COR-L47 (cell line): Measurements from ENCODE around the gene ETV4.
A peak's percentile ranks its signal among the peaks of the same experiment; 100 is the strongest.

Source experiments
- DNase-seq: peaks from one replicate; lab custom pipeline; 2025; lab: John Stamatoyannopoulos, UW

The ETV4 gene

DNA sequence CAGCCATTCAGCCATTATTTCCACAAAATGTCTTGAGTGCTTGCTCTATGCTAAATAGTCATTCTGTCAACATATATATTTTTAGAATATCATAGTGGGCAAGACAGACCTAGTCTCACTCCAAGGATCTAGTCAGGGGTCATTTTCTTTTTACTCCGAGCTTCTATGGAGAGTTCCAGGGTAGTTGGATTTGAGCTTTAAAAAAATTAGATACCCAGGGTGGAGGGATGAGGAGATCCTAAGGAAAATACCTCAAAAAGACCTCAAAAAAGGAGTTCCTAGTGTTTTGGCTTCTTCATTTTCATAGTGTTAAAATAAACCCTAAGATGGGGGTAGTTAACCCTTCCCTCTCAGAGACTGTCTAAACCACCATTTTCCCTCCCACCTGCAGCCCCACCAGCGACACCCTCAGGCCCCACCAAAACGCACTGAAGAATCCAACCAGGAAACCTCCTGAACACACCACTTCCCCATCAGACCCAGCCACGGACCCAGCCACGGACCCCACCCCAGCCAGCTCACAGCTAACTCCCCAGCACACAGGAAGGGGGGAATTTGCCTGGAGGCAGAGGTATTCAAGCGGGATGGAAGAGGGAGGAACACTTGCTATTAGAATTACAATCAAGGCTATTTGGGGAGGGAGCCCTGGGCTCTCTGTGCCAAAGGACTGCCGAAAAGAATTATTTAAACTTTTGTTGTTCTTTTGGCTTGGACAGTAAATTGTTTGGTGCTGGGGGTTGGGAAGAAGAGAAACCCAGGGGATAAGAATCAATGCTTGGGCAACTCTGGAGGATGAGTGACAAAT lies 2.2 kb downstream of the ETV4 start:
- no peak for DNase-seq

DNA sequence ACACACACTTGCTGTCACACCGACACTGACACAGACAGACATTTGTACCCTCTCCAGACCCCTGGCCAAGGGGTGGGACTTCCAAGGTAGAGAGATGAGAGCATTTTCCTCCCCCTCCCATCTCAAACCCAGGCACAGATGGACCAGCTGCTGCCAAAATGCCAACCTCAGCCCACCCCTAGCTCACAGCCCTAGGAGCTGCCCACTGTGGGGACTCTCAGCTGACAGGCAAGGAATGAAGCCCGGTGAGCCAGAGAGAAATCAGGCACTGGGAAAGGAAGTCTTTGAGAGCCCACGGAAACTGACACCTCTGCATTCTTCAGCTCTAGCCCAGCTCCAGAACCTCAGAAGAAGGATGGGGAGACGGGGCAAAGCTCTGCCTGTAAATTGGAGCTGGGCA lies 2.8 kb downstream of the ETV4 start:
- no peak for DNase-seq

DNA sequence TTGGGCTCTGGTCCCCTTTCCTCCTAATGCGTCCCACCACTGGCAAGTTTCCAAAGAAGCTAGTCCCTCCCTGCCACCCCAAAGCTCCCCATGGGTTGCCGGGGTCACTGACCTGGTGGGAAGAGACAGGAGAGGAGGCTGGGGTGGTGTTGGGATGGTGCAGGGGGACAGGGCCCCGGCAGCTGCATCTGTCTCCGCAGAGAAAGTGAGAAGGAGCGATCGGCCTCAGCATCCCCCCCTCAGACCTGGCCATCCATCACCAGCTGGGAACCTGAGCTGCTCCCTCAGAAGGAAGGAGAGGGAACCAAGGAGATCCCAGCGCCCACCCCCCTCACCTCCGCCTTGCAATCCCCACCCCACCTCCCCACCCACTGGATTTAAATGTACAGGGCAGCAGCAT lies 3.3 kb downstream of the ETV4 start:
- DNase-seq, result no peak

DNA sequence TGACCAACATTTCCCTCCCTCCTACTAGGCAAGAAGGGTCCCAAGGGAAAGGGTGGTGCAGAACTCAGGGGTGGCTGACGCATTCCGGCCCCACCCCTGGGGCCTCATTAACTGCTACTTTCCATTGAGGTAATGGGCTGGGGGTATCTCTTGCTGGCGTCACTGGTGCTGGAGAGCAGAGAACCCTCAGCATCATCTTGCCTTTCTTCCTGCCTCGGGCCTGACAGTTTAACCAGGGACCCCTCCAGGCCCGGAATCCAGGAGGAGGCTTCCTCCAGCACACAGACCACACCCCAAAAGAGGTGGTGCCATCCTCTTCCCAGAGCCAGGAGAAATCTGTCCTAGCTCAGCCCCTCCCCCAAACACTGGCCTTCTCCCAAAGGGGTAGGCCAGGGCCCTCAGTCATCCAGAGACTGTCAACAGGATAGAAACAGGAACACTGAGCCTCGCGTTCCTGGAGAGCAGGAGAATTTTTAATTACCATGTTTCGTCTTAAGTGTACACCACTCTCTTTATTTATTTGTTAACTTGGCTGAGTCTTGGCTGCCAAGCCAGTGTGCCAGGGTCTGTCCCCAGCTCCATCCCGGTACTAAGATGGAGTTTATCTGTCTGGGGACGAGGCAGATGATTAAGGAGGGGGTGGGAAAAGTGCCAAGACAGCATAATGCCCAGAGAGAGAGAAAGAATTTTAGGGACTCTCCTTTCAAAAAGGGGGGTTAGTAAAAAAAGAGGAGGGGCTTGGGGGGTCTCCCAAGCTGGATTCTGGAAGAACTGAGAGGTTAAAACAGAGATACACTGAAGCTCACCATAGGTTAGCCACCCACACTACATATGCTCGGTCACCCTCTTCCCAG lies 5.1 kb downstream of the ETV4 start:
- no peak for DNase-seq

DNA sequence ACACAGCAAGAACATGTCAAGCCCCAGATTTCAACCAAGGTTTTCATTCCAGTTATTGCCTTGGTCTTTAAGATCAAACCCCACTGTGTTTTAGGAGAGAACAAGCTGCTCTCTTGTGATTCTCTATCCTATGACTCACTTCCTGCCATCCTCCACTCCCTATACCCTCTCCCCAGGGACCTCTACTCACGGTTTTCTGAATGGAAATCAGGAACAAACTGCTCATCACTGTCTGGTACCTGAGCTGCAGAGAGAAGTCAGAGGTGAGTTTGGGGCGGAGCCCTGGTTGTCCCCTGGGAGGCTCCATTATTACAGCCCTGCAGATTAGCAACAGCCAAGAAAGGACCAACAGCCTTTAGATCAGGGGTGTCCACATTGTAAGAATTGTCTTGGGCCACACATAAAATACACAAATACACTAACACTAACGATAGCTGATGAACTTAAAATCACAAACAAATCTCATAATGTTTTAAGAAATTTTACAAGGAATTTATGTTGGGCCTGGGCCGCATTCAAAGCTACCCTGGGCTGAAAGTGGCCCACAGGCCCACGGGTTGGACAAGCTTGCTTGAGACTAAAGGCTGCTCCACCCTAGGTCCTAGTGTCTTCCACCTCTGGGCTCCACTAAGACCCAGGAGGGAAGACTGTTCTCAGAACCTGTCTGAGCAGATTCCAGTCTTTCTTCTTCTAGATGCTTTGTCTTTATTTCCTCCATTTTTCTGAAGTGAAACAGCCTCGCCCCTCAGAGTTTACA lies 9.7 kb downstream of the ETV4 start:
- peak; percentile 19 for DNase-seq

DNA sequence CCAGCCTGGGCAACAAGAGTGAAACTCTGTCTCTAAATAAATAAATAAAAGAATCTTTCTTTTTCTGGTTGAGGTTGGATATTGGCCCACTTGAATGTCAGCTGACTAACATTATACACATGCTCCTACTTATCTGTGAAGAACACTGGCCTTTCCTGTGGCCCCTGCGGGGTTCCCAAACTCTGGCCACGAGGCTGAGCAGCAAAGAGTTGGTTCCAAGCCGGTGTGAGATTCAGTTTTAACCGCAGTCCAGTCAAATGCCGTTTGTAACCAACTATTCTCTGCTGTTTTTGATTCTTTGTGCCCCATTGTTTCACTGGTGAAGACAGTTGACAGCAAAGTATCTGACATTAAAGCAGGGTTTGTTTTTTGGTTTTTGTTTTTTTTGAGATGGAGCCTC lies 11.2 kb downstream of the ETV4 start:
- no peak for DNase-seq

DNA sequence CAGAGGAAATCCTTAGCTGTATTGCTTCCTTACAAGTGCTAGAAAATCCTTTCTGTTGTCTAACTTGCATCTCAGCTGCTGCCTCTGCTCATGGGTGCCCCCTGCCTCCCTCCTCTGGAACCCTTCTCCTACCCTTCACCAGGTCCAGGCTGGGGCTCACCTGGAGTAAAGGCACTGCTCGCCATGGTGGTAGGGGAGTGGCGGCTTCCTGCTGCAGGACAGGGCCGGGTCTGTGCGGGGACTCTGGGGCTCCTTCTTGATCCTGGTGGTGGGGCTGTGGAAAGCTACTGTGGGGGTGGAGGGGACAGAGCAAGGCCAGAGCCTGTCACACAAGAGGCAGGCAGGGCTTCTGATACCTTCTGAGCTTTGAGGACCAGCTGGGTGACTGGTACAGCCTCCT lies 12.4 kb downstream of the ETV4 start:
- DNase-seq, result no peak

DNA sequence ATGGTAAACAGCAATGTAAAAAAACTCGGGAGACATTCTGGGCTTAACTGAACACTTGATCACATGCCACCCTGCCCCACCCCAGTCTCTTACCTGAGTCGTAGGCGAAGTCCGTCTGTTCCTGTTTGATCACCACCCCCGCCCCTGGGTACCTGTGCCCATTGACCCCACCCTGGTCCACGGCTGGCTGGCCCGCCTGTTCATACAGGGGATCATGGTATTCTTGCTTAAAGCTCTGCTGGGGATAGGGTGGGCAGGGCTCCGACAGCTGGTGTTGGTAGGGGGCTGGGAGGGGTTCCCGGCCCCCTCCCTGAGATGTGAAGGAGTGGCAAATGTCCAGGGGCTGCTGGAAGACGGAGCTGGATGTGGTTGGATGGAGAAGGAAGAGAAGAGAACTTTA lies 13.6 kb downstream of the ETV4 start:
- no peak for DNase-seq

DNA sequence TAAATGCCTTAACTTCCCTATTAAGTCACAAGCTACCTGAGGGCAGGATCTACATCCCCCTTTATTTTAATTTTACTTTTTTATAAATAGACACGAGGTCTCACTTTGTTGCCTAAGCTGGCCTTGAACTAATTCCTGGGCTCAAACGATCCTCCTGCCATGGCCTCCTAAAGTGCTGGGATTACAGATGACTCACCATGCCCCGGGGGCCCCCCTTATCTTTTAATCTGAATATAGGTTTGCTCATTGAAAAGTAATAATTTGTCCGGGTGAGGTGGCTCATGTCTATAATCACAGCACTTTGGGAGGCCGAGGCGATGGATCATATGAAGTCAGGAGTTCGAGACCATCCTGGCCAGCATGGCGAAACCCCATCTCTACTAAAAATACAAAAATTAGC lies 14.2 kb downstream of the ETV4 start:
- no peak for DNase-seq

DNA sequence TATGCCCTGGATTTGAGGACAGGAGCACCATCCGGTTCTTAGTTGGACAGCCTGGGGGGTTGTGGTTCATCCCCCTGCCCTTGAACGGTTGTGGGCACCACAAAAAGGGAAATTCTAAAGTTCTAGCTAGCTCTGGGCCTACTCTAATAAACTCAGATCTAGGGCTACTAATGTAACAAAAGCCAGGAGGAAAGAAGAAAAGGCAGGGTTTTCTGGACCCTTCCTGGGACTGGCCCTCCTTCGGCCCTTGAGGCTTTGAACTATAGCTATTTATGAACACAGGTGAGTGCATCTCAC lies 15.1 kb downstream of the ETV4 start:
- DNase-seq, result no peak

DNA sequence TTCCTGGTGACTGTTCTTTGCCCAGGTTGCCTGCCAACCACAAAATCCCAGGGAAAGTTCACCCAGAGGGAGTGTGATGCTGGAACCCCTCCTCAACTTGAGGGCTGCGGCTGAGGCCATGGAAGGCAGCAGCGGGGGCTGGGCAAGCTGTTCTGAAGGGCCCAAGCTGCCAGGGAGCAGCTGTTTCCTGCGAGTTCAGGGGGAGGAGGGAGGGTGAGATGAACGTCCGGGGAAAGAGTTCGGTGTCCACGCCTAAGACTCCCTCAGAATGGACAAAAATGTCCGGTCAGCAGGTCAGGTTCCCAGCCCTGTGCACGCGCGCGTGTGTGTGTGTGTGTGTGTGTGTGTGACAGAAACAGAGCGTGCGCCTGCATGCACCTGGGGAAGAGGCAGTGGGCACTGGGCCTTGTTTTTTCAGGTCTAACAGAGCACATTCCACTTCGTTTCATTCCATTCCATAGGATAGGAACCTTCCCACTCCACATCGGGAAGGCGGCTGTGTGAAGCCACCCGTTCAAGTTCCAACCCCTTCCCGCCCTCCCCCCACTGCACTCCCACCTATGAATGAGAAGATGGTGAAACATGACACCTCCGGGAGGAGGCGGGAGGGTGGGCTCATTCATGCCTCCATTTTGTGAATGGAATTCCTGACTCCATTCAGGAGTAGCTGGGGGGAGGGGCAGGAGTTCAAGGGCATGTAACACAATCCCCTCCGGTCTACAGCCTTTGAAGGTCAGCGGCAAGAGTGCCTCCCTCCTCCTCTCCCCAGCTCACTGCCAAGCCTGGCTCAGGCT lies 15.7 kb downstream of the ETV4 start:
- no peak for DNase-seq

DNA sequence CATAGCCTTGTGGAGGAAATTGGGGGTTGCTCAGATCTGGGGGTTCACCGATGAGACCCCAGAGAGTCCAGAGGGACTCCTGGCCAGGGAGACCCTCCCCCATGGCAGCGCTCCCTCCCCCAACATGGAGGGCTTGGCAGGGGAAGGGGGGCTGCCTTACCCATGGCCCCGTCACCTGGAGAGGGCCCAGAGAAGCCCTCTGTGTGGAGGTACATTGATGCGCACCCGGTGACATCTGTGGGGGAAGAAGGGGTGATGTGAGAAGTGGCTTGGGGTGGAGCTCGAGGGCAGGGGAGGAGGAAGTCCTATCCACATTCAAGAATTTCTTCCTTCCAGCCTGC lies 16.2 kb downstream of the ETV4 start:
- no peak for DNase-seq

DNA sequence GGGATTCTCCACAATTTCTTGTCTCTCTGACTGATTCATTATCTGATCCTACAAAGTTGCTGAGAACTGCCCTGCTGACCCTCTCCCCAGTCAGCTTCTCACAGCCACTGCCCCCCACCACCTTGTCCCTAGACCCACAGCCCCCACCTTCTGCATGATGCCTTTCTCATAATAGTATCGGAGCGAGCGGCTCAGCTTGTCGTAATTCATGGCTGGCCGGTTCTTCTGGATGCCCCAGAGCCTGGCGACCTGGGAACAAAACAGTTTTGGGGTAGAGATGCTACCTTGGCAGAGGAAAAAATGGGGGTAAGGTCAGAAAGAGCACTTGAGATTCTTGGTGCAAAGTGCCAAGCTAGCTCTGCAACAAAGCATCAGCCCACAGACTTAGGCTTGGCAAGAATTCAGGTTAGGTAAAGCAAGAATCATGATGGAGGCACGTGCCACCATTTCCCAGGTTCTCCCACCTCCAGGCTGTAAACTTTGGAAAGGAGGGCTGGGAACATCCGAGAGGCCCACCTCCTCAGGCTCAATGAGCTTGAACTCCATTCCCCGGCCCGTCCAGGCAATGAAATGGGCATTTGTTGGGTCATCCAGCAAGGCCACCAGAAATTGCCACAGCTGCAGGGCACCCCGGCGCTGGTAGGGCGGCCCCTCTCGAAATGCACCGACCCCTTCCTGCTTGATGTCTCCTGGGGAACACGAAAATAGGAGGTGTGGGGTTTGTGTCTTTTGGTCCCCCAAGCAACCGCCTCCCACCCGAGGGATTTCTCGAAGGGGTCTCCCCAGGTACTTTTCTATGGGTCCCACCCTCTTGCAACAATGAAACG lies 16.9 kb downstream of the ETV4 start:
- no peak for DNase-seq

DNA sequence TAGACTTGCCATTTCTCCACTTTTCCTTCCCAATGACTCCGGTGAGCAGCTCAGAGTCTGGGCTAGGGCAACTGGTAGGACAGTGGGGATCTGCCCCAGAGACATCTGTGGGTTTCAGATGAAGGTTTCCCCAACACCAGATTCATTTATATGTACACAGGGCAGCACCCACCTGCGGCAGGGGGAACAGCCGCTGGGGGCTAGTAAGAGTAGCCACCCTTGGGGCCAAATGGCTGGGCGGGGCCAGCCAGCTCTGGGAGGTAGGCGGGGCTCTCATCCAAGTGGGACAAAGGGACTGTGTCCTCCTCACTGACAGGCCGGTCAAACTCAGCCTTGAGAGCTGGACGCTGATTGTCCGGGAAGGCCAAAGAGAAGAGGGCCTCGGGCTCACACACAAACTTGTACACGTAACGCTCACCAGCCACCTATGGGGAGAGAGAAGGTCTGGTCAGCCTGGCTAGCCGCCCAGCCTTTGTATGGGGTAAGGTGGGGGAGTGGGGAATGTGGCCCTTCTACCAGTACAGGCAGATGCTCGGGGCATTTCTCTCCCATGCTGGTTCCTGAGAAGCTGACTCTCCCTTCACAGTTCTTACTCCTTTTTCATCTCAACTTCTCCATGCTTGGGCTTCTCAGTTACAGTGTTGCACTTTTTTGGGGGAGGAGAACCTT lies 17.7 kb downstream of the ETV4 start:
- no peak for DNase-seq

DNA sequence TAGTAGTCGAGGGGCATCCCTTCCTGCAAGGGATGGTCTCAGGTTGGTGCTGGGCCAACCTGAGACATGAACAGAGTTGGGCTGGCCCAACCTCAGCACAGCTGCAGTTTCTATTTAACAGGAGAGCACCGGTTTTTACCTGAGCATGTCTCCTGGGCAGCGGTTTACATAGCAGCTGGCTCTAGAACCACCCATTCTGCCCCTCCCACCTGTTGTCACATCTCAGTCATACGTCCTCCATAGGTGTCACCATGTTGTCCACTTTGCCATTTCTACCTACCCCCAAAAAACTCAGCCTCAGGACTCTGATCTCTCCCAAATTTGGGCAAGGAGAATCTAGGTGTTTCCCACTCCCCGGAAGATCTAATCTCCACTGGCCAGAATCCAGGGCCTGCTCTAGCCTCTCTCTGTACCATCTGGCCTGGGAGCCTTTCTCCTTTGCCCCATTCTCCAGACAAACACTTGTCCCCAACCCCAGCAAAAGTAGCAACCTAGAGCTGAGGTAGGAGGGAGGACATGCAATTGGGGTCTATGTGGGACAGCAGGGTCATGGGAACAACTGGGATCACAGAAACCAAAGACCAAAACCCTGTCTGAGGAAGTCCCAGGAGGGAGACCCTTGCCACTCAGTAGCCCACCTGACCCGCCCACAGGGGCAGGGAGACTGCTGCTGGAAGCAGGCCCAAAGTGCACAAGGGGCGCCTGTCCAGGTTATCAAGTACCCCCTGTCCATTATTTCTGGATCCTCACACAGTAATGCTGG lies 19.1 kb downstream of the ETV4 start:
- DNase-seq, result no peak

DNA sequence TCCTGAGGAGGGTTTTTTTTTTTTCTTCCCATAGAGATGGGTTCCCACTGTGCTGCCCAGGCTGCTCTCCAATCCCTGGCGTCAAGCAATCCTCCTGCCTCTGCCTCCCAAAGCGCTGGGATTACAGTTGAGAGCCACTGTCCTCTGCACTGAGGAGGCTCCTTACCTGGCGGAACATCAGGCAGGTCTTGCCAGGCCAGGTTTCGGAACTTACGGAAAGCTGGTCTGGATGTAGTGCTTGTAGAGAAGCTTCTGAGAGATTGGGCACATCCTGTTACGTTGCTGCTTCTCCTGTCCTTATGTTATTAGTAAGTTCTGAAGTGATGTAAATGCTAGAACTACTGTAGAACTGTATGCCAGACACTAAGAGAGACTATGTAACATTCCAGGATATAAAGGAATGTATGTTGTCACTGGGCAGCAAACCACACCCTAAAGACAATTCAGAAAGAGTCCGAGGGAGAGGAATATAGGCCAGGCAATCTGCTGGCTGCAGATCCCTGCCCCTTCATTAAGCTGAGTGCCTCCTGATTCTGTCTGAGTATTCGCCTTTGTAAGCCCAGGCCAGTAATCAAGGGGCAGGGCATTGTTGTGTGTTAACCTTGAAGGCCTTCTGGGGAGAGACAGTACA lies 21.1 kb downstream of the ETV4 start:
- DNase-seq, result no peak

DNA sequence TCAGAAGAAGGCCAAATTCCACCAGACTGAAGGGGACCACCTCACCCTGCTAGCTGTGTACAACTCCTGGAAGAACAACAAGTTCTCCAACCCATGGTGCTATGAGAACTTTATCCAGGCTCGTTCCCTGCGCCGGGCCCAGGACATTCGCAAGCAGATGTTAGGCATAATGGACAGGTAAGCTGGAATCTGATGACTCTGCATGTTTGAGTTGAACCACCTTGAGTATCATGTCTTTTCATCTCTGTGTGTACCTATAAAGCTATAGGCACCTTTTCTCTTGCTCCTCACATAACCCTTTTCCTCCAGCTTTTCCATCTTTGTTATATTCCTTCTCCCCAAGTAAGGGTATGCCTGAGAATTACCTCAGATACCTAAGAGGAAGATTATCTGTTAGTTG lies 24.8 kb downstream of the ETV4 start:
- no peak for DNase-seq

DNA sequence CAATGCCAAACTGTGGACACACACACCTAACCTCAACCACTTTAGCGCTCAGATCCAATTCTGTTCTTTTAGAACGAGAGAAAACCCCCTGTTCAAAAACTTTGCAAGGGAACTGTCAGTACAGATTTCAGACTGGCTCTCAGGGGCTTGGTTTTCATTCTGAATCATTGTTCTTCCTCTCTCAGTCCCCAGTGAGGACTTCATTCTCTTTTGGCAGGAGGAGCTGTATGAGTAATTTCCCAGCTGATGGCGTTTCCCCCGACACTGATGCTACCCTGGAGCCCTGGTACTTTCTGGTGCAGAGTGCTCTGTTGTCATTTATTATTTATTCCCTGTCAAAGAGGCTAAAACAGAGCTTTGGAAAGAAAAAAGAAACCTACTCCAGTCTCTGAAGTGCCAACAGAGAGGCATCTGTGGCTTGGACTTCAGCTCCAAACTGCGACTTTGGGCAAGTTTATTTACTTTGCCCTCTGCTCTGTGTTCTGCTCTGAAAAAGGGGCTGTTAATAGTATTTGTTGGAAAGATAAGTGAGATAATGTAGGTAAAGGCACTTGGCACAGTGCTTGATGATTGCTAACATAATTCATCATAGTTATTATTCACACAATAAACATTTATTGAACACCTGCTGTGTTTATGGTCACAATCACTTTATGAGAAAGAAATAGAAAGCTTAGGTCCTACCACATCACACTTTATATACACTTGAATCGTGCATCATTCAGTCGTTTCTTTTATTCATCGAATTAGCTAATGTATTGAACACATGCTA lies 28.3 kb downstream of the ETV4 start:
- DNase-seq, result no peak

DNA sequence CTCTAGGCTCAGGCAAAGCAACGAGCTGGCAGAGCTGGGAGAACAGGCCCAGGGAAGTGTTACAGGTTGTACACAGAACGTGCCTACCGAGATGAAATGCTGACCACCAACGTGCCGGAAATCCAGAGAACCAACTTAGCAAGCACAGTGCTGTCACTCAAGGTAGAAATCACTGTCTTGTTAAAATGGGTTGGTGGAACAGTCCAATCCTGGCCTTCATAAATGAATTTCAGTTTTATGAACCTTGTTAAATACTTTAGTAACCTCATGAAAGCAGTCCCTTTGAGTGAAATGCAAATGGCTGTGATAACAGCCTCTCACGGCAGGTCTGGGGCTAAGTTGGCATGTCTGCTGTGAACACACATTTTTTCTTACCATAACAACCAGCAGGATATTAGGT lies 29.0 kb downstream of the ETV4 start:
- no peak for DNase-seq
